ENCODE results near the gene CACNA2D1. TPM values are rescaled to one million over a fixed set of nuclear protein-coding genes. Genes with fewer than 3 reads are reported as not detected.

Gene CACNA2D1
- total RNA-seq, 4 donors from 2014 or later, result 17.7 to 22.0 (median 18.4) TPM

- 86 to 93% methylated on average over 3 of the region's 3 CpGs for WGBS, 2 donors
- TF ChIP-seq POLR2A (IDR thresholded peaks at IDR 0.05) (no peak), EP300 (IDR thresholded peaks at IDR 0.05) (no peak), CTCF (IDR thresholded peaks at IDR 0.05) (no peak)
Measured at GRCh38 chr7:82455295-82455694, 11.7 kb upstream of the CACNA2D1 start.

GRCh38 chr7:82450759-82451158 lies 7.2 kb upstream of the CACNA2D1 start:
- TF ChIP-seq EP300 (IDR thresholded peaks at IDR 0.05) (no peak), CTCF (IDR thresholded peaks at IDR 0.05) (no peak), POLR2A (IDR thresholded peaks at IDR 0.05) (no peak)
- H3K9me3 ChIP-seq, result no peaks in the 10 kb centered on the region

More at GRCh38 chr7:82455295-82455694, 11.7 kb upstream of the CACNA2D1 start:
- no peak for DNase-seq (ENCODE audit: low spot score in 2 of 2)
- no peaks in the 10 kb centered on the region for H3K27me3 ChIP-seq
- H3K4me3 ChIP-seq, result no peak overlapping the region
- H3K4me1 ChIP-seq, result no peaks in the 10 kb centered on the region
- no peaks in the 10 kb centered on the region for H3K9me3 ChIP-seq
- no peaks in the 10 kb centered on the region for H3K36me3 ChIP-seq
- no peak overlapping the region for H3K27ac ChIP-seq

GRCh38 chr7:82449910-82450309 lies 6.3 kb upstream of the CACNA2D1 start:
- Histone ChIP-seq H3K4me1 (no peaks in the 10 kb centered on the region), H3K4me3 (no peak overlapping the region), H3K27me3 (no peaks in the 10 kb centered on the region), H3K36me3 (no peaks in the 10 kb centered on the region), H3K27ac (no peak overlapping the region), H3K9me3 (no peaks in the 10 kb centered on the region)
- DNase-seq (ENCODE audit: low spot score in 2 of 2), result no peak
- WGBS, 2 donors, result 79% methylated on average over 2 of the region's 2 CpGs
- no peak for TF ChIP-seq POLR2A (IDR thresholded peaks at IDR 0.05)
- no peak for TF ChIP-seq CTCF (IDR thresholded peaks at IDR 0.05)
- no peak for TF ChIP-seq EP300 (IDR thresholded peaks at IDR 0.05)

More at GRCh38 chr7:82450759-82451158, 7.2 kb upstream of the CACNA2D1 start:
- no peak for DNase-seq (ENCODE audit: low spot score in 2 of 2)
- H3K36me3 ChIP-seq, result no peaks in the 10 kb centered on the region
- no peaks in the 10 kb centered on the region for H3K27me3 ChIP-seq
- H3K4me3 ChIP-seq, result no peak overlapping the region
- WGBS, 2 donors, result 73 to 78% methylated on average over 7 of the region's 7 CpGs
- H3K4me1 ChIP-seq, result no peaks in the 10 kb centered on the region
- H3K27ac ChIP-seq, result no peak overlapping the region

- Histone ChIP-seq H3K9me3 (no peaks in the 10 kb centered on the region), H3K4me1 (peaks cover 0 to 14% (median 0%) of the 10 kb centered on the region in 4 donors), H3K36me3 (no peaks in the 10 kb centered on the region)
Measured at GRCh38 chr7:82446897-82447296, 3.3 kb upstream of the CACNA2D1 start.

GRCh38 chr7:82445271-82445670 lies 1.7 kb upstream of the CACNA2D1 start:
- Histone ChIP-seq H3K4me1 (peaks cover 0 to 17% (median 0%) of the 10 kb centered on the region in 4 donors), H3K4me3 (no peak overlapping the region), H3K36me3 (no peaks in the 10 kb centered on the region), H3K27me3 (no peaks in the 10 kb centered on the region), H3K9me3 (no peaks in the 10 kb centered on the region), H3K27ac (no peak overlapping the region)
- DNase-seq (ENCODE audit: low spot score in 2 of 2), result no peak
- TF ChIP-seq EP300 (IDR thresholded peaks at IDR 0.05), result no peak
- no peak for TF ChIP-seq POLR2A (IDR thresholded peaks at IDR 0.05)
- TF ChIP-seq CTCF (IDR thresholded peaks at IDR 0.05), result no peak
- WGBS, 2 donors, result 91 to 94% methylated on average over 3 of the region's 3 CpGs

More at GRCh38 chr7:82446897-82447296, 3.3 kb upstream of the CACNA2D1 start:
- Histone ChIP-seq H3K27me3 (no peaks in the 10 kb centered on the region), H3K4me3 (no peak overlapping the region), H3K27ac (no peak overlapping the region)
- no peak for TF ChIP-seq POLR2A (IDR thresholded peaks at IDR 0.05)
- no peak for TF ChIP-seq EP300 (IDR thresholded peaks at IDR 0.05)
- TF ChIP-seq CTCF (IDR thresholded peaks at IDR 0.05), result no peak
- no peak for DNase-seq (ENCODE audit: low spot score in 2 of 2)
